HL-60 (cell line): ENCODE measurements around the gene ST6GALNAC3.

Source experiments
- GABPA ChIP-seq: IDR thresholded peaks from 2 replicates; pipeline ENCODE4 v1.6.1; 2012; ENCODE audit warnings: low read depth
- POLR2AphosphoS5 ChIP-seq: IDR thresholded peaks from 2 replicates; pipeline ENCODE4 v1.6.1; 2012; ENCODE audit warnings: low read depth
- REST ChIP-seq: IDR thresholded peaks from 2 replicates; pipeline ENCODE4 v1.6.1; 2012; ENCODE audit warnings: low read depth; ENCODE audit not compliant: insufficient replicate concordance
- TF ChIP-seq, protein P1 (sequence below): IDR thresholded peaks from one replicate; pipeline ENCODE4 v1.5.1; 2011; ENCODE audit warnings: low read length, control low read depth, inconsistent platforms; ENCODE audit not compliant: insufficient read depth

- TF ChIP-seq, protein P1, sequence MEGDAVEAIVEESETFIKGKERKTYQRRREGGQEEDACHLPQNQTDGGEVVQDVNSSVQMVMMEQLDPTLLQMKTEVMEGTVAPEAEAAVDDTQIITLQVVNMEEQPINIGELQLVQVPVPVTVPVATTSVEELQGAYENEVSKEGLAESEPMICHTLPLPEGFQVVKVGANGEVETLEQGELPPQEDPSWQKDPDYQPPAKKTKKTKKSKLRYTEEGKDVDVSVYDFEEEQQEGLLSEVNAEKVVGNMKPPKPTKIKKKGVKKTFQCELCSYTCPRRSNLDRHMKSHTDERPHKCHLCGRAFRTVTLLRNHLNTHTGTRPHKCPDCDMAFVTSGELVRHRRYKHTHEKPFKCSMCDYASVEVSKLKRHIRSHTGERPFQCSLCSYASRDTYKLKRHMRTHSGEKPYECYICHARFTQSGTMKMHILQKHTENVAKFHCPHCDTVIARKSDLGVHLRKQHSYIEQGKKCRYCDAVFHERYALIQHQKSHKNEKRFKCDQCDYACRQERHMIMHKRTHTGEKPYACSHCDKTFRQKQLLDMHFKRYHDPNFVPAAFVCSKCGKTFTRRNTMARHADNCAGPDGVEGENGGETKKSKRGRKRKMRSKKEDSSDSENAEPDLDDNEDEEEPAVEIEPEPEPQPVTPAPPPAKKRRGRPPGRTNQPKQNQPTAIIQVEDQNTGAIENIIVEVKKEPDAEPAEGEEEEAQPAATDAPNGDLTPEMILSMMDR, result no peak
- TF ChIP-seq REST (no peak), GABPA (no peak), POLR2AphosphoS5 (no peak)
These were observed 85.7 kb downstream of the ST6GALNAC3 start for GRCh38 chr1:76160225-76160624.
